Measurements from ENCODE around the gene RAB8A.
"Not testable (repeated sequence)": the region's sequence is repeated elsewhere in the genome, so short reads cannot be mapped to it uniquely, and the experiment has no call there.

GRCh38 chr19:16119075-16119857 is 7.6 kb downstream of the RAB8A start:
- not testable (repeated sequence) for TF ChIP-seq USF2 (IDR thresholded peaks at IDR 0.05; ENCODE audit: low read length); CHD7 (IDR thresholded peaks at IDR 0.05; ENCODE audit: insufficient replicate concordance, low read length); POLR2A (IDR thresholded peaks at IDR 0.05; ENCODE audit: control extremely low read depth in 1 of 2, low read depth in 2 of 2, low read length in 2 of 2); POLR2AphosphoS5 (IDR thresholded peaks at IDR 0.05; ENCODE audit: low read depth, low read length); TEAD4 (IDR thresholded peaks at IDR 0.05; ENCODE audit: low read depth, low read length); CTCF (IDR thresholded peaks at IDR 0.05; ENCODE audit: control extremely low read depth in 1 of 3, insufficient read depth in 1 of 3, low read depth in 1 of 3, low read length in 3 of 3); JUND (IDR thresholded peaks at IDR 0.05; ENCODE audit: low read length); RFX5 (IDR thresholded peaks at IDR 0.05; ENCODE audit: borderline replicate concordance, low read depth, low read length); SAP30 (IDR thresholded peaks at IDR 0.05; ENCODE audit: insufficient read depth, insufficient replicate concordance, low read length)

All from H1 (cell line).